Gastrocnemius medialis (tissue), 4 donors: Measurements from ENCODE around the gene SGPP1. TPM values are rescaled to one million over a fixed set of nuclear protein-coding genes. Genes with fewer than 3 reads are reported as not detected.
A peak's percentile ranks its signal among the peaks of the same experiment; 100 is the strongest.
"Not testable (repeated sequence)": the region's sequence is repeated elsewhere in the genome, so short reads cannot be mapped to it uniquely, and the experiment has no call there.

Experiments
- ATAC-seq, 2 donors: fragments of 150-250 bp; one replicate each; pipeline ENCODE4 v1.9.1; 2016
- DNase-seq, 2 donors: peaks; one replicate each; pipeline ENCODE4 v3.0.0-alpha.2; 2019
- H3K27ac ChIP-seq, 4 donors: fragments of 200-600 bp; sonication (generic); 1 replicate in 1 of 4; 2 replicates in 3 of 4; pipeline ENCODE4 v1.5.1; 2016 to 2018; ENCODE audit warnings: mild to moderate bottlenecking in 2 of 4, moderate library complexity in 1 of 4
- H3K27me3 ChIP-seq, 3 donors: fragments of 200-600 bp; sonication (generic) in 2 of 3; 1 replicate in 1 of 3; 2 replicates in 2 of 3; pipeline versions ENCODE4 v1.5.1 to v1.6.0; 2016 to 2019; ENCODE audit warnings: mild to moderate bottlenecking in 1 of 3, moderate library complexity in 1 of 3
- H3K36me3 ChIP-seq, 2 donors: fragments of 200-600 bp; sonication (generic) in 1 of 2; one replicate each; pipeline ENCODE4 v1.5.1; 2017 to 2018
- H3K4me1 ChIP-seq, 2 donors: fragments of 200-600 bp; sonication (generic) in 1 of 2; one replicate each; pipeline ENCODE4 v1.5.1; 2016 to 2017; ENCODE audit warnings: mild to moderate bottlenecking in 2 of 2
- H3K4me3 ChIP-seq, 4 donors: fragments of 200-600 bp; sonication (generic) in 3 of 4; 1 replicate in 1 of 4; 2 replicates in 3 of 4; pipeline ENCODE4 v1.5.1; 2016 to 2019; ENCODE audit warnings: mild to moderate bottlenecking in 2 of 4
- H3K9me3 ChIP-seq, 3 donors: fragments of 200-600 bp; sonication (generic) in 2 of 3; 1 replicate in 1 of 3; 2 replicates in 2 of 3; pipeline ENCODE4 v1.5.1; 2016 to 2019
- POLR2A ChIP-seq, 2 donors: fragments of 450-650 bp; IDR thresholded peaks; one replicate each; pipeline ENCODE4 v1.6.1; 2017; ENCODE audit warnings: antibody characterized with exemption in 2 of 2, mild to moderate bottlenecking in 2 of 2, moderate library complexity in 2 of 2
- in situ Hi-C, 4 donors: fragments of 200-750 bp; cut with MboI; loops; one replicate each; pipeline versions ENCODE4 v1.15.0 to v1.8.0; 2017; ENCODE audit warnings: low sequenced_read_pairs in 4 of 4
- intact Hi-C: fragments of 100-400 bp; cut with DNase I; formaldehyde crosslinking; loops from one replicate; pipeline ENCODE4 v1.15.1; 2023; ENCODE audit warnings: low total_unique reads
- total RNA-seq, 4 donors: library from RNA; depleted of rRNA; stranded (reverse); fragments of >200 nt; gene quantifications; one replicate each; pipeline versions ENCODE4 v1.1.0 to v1.2.3, GENCODE V29; 2016
- TF ChIP-seq, protein P1 (sequence below), 5 experiments: fragments of 450-650 bp in 3 of 5; fragments of 200-600 bp in 2 of 5; sonication (generic) in 2 of 5; IDR thresholded peaks in 4 of 5; conservative IDR thresholded peaks in 1 of 5; 1 replicate in 4 of 5; 2 replicates in 1 of 5; pipeline ENCODE4 v1.5.1; 2016 to 2019; ENCODE audit warnings: antibody characterized with exemption in 5 of 5, mild to moderate bottlenecking in 3 of 5, moderate library complexity in 3 of 5

Gene SGPP1
- total RNA-seq, 4 donors from 2014 or later: 3.5 to 11.3 (median 8.1) TPM

GRCh38 chr14:63642656-63643382 lies 85.0 kb downstream of the SGPP1 start:
- intact Hi-C loops: loop anchor here (1.0 to 5.0 kb wide), 7 partner anchors 86 to 859 kb away; partner anchors contain the start of genes PPP2R5E, SGPP1, SYNE2 and ZBTB1
- peak overlapping the region; percentile 90 to 97 (median 92) for H3K27ac ChIP-seq

DNA sequence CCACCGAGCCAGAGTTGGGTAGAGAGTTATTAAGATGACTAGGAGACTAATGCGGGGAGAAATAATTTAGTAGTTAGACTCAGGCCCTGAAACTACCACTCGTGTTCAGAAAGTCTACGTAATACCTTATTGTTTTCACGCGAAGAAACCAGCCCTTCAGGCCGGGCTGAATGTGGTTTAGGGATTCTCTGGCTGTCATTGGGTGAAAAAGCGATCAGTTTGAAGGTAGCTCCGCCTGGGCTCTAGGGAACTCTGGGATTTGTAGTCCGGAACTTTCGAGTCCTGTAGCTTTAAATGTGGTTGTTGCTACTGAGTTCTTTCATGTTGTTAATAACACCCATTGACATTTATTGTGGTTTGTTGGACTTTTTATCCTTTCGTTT lies 85.6 kb downstream of the SGPP1 start:
- in situ Hi-C loops: loop anchor here in 2 of 4 donors (10.0 to 25.0 kb wide), 2 partner anchors 97 to 255 kb away; partner anchors contain the start of gene PPP2R5E (in 2 of the 2)
- DNase-seq: peak; percentile 85 to 87

More at GRCh38 chr14:63642656-63643382, 85.0 kb downstream of the SGPP1 start:
- Histone ChIP-seq H3K4me1 (peaks cover 5 to 12% of the 10 kb centered on the region in 2 donors), H3K9me3 (no peaks in the 10 kb centered on the region), H3K36me3 (no peaks in the 10 kb centered on the region), H3K27me3 (no peaks in the 10 kb centered on the region), H3K4me3 (peak overlapping the region; percentile 55 to 88 (median 78))
- no peak for ATAC-seq
- in situ Hi-C loops: loop anchor here in 2 of 4 donors (10.0 to 25.0 kb wide), 2 partner anchors 98 to 256 kb away; partner anchors contain the start of gene PPP2R5E (in 2 of the 2)
- TF ChIP-seq, protein P1, sequence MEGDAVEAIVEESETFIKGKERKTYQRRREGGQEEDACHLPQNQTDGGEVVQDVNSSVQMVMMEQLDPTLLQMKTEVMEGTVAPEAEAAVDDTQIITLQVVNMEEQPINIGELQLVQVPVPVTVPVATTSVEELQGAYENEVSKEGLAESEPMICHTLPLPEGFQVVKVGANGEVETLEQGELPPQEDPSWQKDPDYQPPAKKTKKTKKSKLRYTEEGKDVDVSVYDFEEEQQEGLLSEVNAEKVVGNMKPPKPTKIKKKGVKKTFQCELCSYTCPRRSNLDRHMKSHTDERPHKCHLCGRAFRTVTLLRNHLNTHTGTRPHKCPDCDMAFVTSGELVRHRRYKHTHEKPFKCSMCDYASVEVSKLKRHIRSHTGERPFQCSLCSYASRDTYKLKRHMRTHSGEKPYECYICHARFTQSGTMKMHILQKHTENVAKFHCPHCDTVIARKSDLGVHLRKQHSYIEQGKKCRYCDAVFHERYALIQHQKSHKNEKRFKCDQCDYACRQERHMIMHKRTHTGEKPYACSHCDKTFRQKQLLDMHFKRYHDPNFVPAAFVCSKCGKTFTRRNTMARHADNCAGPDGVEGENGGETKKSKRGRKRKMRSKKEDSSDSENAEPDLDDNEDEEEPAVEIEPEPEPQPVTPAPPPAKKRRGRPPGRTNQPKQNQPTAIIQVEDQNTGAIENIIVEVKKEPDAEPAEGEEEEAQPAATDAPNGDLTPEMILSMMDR (IDR thresholded peaks at IDR 0.05 in 4 of 5, conservative IDR thresholded peaks at IDR 0.05 in 1 of 5): peak in 1 of 5 experiments; percentile 20
- TF ChIP-seq POLR2A (IDR thresholded peaks at IDR 0.05): no peak
- no peak for DNase-seq

GRCh38 chr14:63641473-63642228 lies 86.2 kb downstream of the SGPP1 start, which contains the start of gene WDR89:
Gene WDR89, minus strand, starts transcription at chr14:63641871. Its CDS starts 41,929 bp downstream, at chr14:63599942.
- TF ChIP-seq POLR2A (IDR thresholded peaks at IDR 0.05): peak; percentile 41 to 62
- TF ChIP-seq, protein P1 (IDR thresholded peaks at IDR 0.05 in 4 of 5, conservative IDR thresholded peaks at IDR 0.05 in 1 of 5): peak; percentile 90 to 92 (median 91)
- Histone ChIP-seq H3K36me3 (no peaks in the 10 kb centered on the region), H3K9me3 (no peaks in the 10 kb centered on the region), H3K4me1 (peaks cover 5 to 12% of the 10 kb centered on the region in 2 donors), H3K4me3 (peak within 1 kb of the TSS; percentile 68 to 88 (median 78)), H3K27me3 (no peaks in the 10 kb centered on the region), H3K27ac (peak within 1 kb of the TSS; percentile 90 to 97 (median 92))
- peak; percentile 98 to 99 for DNase-seq
- intact Hi-C loops (loop anchor here (1.0 to 5.0 kb wide), 7 partner anchors 87 to 861 kb away; partner anchors contain the start of genes PPP2R5E, SGPP1, SYNE2 and ZBTB1), in situ Hi-C loops (loop anchor here in 2 of 4 donors (10.0 to 25.0 kb wide), 2 partner anchors 97 to 254 kb away; partner anchors contain the start of gene PPP2R5E (in 2 of the 2))
- ATAC-seq: peak; percentile 91 to 93

More for the DNA sequence above, 85.6 kb downstream of the SGPP1 start:
- peak overlapping the region; percentile 55 to 88 (median 78) for H3K4me3 ChIP-seq
- H3K27me3 ChIP-seq: no peaks in the 10 kb centered on the region
- intact Hi-C loops: loop anchor here (1.0 to 5.0 kb wide), 7 partner anchors 87 to 860 kb away; partner anchors contain the start of genes PPP2R5E, SGPP1, SYNE2 and ZBTB1
- ATAC-seq: peak; percentile 86 to 89
- no peaks in the 10 kb centered on the region for H3K9me3 ChIP-seq
- TF ChIP-seq, protein P1 (IDR thresholded peaks at IDR 0.05 in 4 of 5, conservative IDR thresholded peaks at IDR 0.05 in 1 of 5): no peak
- no peak for TF ChIP-seq POLR2A (IDR thresholded peaks at IDR 0.05)
- H3K27ac ChIP-seq: peak overlapping the region; percentile 90 to 97 (median 92)
- peaks cover 5 to 12% of the 10 kb centered on the region in 2 donors for H3K4me1 ChIP-seq
- no peaks in the 10 kb centered on the region for H3K36me3 ChIP-seq

DNA sequence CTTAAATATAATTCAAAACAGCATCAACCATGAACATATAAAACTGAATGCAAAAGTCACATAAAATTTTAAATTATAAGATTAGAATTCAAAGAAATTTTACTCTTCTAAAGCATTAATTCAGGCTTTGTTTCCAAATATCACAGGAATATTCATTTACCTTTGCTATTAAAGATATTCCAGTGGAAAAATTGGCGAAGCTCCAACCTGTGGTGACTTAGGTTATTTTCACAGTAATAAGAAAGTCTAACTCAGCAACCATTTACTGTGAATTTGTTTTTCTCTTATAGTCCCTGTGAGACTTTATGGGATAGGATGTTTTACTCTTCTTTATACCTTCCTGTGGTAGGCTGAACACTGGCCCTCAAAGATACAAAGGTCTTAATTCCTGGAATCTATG lies 89.4 kb downstream of the SGPP1 start:
- DNase-seq (no peak), ATAC-seq (no peak)
- H3K4me1 ChIP-seq: peaks cover 5 to 12% of the 10 kb centered on the region in 2 donors
- no peak overlapping the region for H3K27ac ChIP-seq
- H3K4me3 ChIP-seq: no peak overlapping the region
- intact Hi-C loops (no loop called here), in situ Hi-C loops (loop anchor here in 1 of 4 donors (25.0 kb wide), 1 partner anchor 251 kb away; no protein-coding TSS in a partner anchor)
- no peaks in the 10 kb centered on the region for H3K27me3 ChIP-seq
- no peaks in the 10 kb centered on the region for H3K36me3 ChIP-seq
- H3K9me3 ChIP-seq: no peaks in the 10 kb centered on the region
- TF ChIP-seq, protein P1 (IDR thresholded peaks at IDR 0.05 in 4 of 5, conservative IDR thresholded peaks at IDR 0.05 in 1 of 5): no peak
- no peak for TF ChIP-seq POLR2A (IDR thresholded peaks at IDR 0.05)

- H3K9me3 ChIP-seq, intact Hi-C loops: not testable (repeated sequence)
These were observed 91.7 kb downstream of the SGPP1 start for GRCh38 chr14:63636094-63636635.

More at GRCh38 chr14:63636094-63636635, 91.7 kb downstream of the SGPP1 start:
- in situ Hi-C loops: loop anchor here in 1 of 4 donors (25.0 kb wide), 1 partner anchor 249 kb away; no protein-coding TSS in a partner anchor
- H3K4me3 ChIP-seq, H3K27ac ChIP-seq, H3K27me3 ChIP-seq, ATAC-seq, H3K4me1 ChIP-seq, DNase-seq, H3K36me3 ChIP-seq: not testable (repeated sequence)
